Vagina (tissue), 2 donors: ENCODE data around the gene TRAF3IP1. TPM values are rescaled to one million over a fixed set of nuclear protein-coding genes. Genes with fewer than 3 reads are reported as not detected.

Source experiments
- DNase-seq, 2 donors: peaks; one replicate each; pipeline ENCODE4 v3.0.0-alpha.2; 2017; ENCODE audit errors: extremely low spot score in 2 of 2
- H3K27ac ChIP-seq: fragments of 200-600 bp; sonication (generic); one replicate; pipeline ENCODE4 v1.5.1; 2019
- H3K27me3 ChIP-seq: fragments of 200-600 bp; sonication (generic); one replicate; pipeline ENCODE4 v1.5.1; 2019
- H3K36me3 ChIP-seq, 2 donors: fragments of 200-600 bp; sonication (generic); one replicate each; pipeline ENCODE4 v1.5.1; 2017 to 2019
- H3K4me1 ChIP-seq: fragments of 200-600 bp; sonication (generic); one replicate; pipeline ENCODE4 v1.5.1; 2019
- H3K4me3 ChIP-seq, 2 donors: fragments of 200-600 bp; sonication (generic); 1 replicate in 1 of 2; 2 replicates in 1 of 2; pipeline ENCODE4 v1.5.1; 2016 to 2019
- H3K9me3 ChIP-seq: fragments of 200-600 bp; sonication (generic); one replicate; pipeline ENCODE4 v1.5.1; 2019
- CTCF ChIP-seq, 3 experiments: fragments of 450-650 bp in 2 of 3; fragments of 200-600 bp in 1 of 3; sonication (generic) in 1 of 3; IDR thresholded peaks; one replicate each; pipeline ENCODE4 v1.5.1; 2017 to 2019; ENCODE audit warnings: antibody characterized with exemption in 3 of 3, mild to moderate bottlenecking in 2 of 3, moderate library complexity in 2 of 3
- POLR2A ChIP-seq, 2 donors: fragments of 450-650 bp; IDR thresholded peaks; one replicate each; pipeline ENCODE4 v1.6.1; 2017; ENCODE audit warnings: antibody characterized with exemption in 2 of 2, mild to moderate bottlenecking in 2 of 2, moderate library complexity in 2 of 2
- POLR2AphosphoS5 ChIP-seq, 2 donors: sonication (generic); formaldehyde crosslinking; IDR thresholded peaks; one replicate each; pipeline ENCODE4 v1.9.0; 2017; ENCODE audit warnings: antibody characterized with exemption in 2 of 2, mild to moderate bottlenecking in 2 of 2, low read depth in 1 of 2; ENCODE audit not compliant: insufficient read depth in 1 of 2
- intact Hi-C: fragments of 100-400 bp; cut with DNase I; formaldehyde crosslinking; loops from one replicate; pipeline ENCODE4 v1.15.1; 2023
- total RNA-seq: library from RNA; depleted of rRNA; stranded (reverse); fragments of >200 nt; gene quantifications from one replicate; pipeline ENCODE4 v1.2.3, GENCODE V29; 2016

Gene TRAF3IP1
- total RNA-seq, 1 donor from 2014 or later: 10.3 TPM

GRCh38 chr2:238287737-238288649 lies 32.3 kb upstream of the TRAF3IP1 start, which contains the start of gene PER2:
Gene PER2, minus strand, starts transcription at chr2:238288610. Its CDS starts 10,674 bp downstream, at chr2:238277936.
- Histone ChIP-seq H3K4me3 (peak within 1 kb of the TSS; percentile 86 to 92), H3K4me1 (peaks cover 75% of the 10 kb centered on the region), H3K9me3 (no peaks in the 10 kb centered on the region), H3K27ac (peak within 1 kb of the TSS; percentile 96), H3K36me3 (no peaks in the 10 kb centered on the region), H3K27me3 (no peaks in the 10 kb centered on the region)
- TF ChIP-seq POLR2A (IDR thresholded peaks at IDR 0.05) (no peak), CTCF (IDR thresholded peaks at IDR 0.05) (no peak), POLR2AphosphoS5 (IDR thresholded peaks at IDR 0.05; ENCODE audit: insufficient read depth in 1 of 2, low read depth in 1 of 2) (no peak)
- intact Hi-C loops: no loop called here
- DNase-seq: no peak

GRCh38 chr2:238288650-238289573 lies 31.4 kb upstream of the TRAF3IP1 start:
- intact Hi-C loops: no loop called here
- H3K27me3 ChIP-seq: no peaks in the 10 kb centered on the region
- no peaks in the 10 kb centered on the region for H3K36me3 ChIP-seq
- H3K27ac ChIP-seq: peak overlapping the region; percentile 96
- peak overlapping the region; percentile 86 to 92 for H3K4me3 ChIP-seq
- DNase-seq: peak in 1 of 2 donors; percentile 98
- no peaks in the 10 kb centered on the region for H3K9me3 ChIP-seq
- TF ChIP-seq POLR2A (IDR thresholded peaks at IDR 0.05): peak in 1 of 2 donors; percentile 90
- TF ChIP-seq CTCF (IDR thresholded peaks at IDR 0.05): no peak
- peak; percentile 81 to 90 for TF ChIP-seq POLR2AphosphoS5 (IDR thresholded peaks at IDR 0.05; ENCODE audit: insufficient read depth in 1 of 2, low read depth in 1 of 2)
- H3K4me1 ChIP-seq: peaks cover 66% of the 10 kb centered on the region

- intact Hi-C loops: no loop called here
- no peaks in the 10 kb centered on the region for H3K36me3 ChIP-seq
- TF ChIP-seq CTCF (IDR thresholded peaks at IDR 0.05): no peak
- no peak for TF ChIP-seq POLR2AphosphoS5 (IDR thresholded peaks at IDR 0.05; ENCODE audit: insufficient read depth in 1 of 2, low read depth in 1 of 2)
- TF ChIP-seq POLR2A (IDR thresholded peaks at IDR 0.05): no peak
- peak overlapping the region; percentile 96 for H3K27ac ChIP-seq
- H3K4me1 ChIP-seq: peaks cover 59% of the 10 kb centered on the region
- H3K9me3 ChIP-seq: no peaks in the 10 kb centered on the region
- H3K27me3 ChIP-seq: no peaks in the 10 kb centered on the region
- peak overlapping the region; percentile 86 to 92 for H3K4me3 ChIP-seq
- no peak for DNase-seq
Measured at GRCh38 chr2:238289574-238289973, 30.7 kb upstream of the TRAF3IP1 start.

GRCh38 chr2:238290091-238290509 lies 30.2 kb upstream of the TRAF3IP1 start:
- Histone ChIP-seq H3K27ac (peak overlapping the region; percentile 96), H3K4me3 (no peak overlapping the region), H3K4me1 (peaks cover 54% of the 10 kb centered on the region), H3K9me3 (no peaks in the 10 kb centered on the region), H3K36me3 (no peaks in the 10 kb centered on the region), H3K27me3 (no peaks in the 10 kb centered on the region)
- TF ChIP-seq CTCF (IDR thresholded peaks at IDR 0.05) (no peak), POLR2A (IDR thresholded peaks at IDR 0.05) (no peak), POLR2AphosphoS5 (IDR thresholded peaks at IDR 0.05; ENCODE audit: insufficient read depth in 1 of 2, low read depth in 1 of 2) (peak; percentile 29 to 90)
- no peak for DNase-seq
- intact Hi-C loops: no loop called here
